Neural cell (in vitro differentiated cells): ENCODE results near the gene TNFSF15. TPM values are rescaled to one million over a fixed set of nuclear protein-coding genes. Genes with fewer than 3 reads are reported as not detected.
"Not testable (repeated sequence)": the region's sequence is repeated elsewhere in the genome, so short reads cannot be mapped to it uniquely, and the experiment has no call there.

Source experiments
- H2AFZ ChIP-seq: fragments of 200-600, 300-800 bp; sonication (generic), shearing (Covaris generic); 2 replicates; pipeline ENCODE4 v1.6.0; 2014; ENCODE audit warnings: low read depth, mild to moderate bottlenecking, antibody characterized with exemption, low read length, moderate library complexity
- H3F3A ChIP-seq: fragments of 200-600 bp; shearing (Covaris generic); 2 replicates; pipeline ENCODE4 v1.6.1; 2016; ENCODE audit warnings: mild to moderate bottlenecking, moderate library complexity, mixed read lengths, antibody characterized with exemption, low read length; ENCODE audit not compliant: insufficient read depth, poor library complexity, severe bottlenecking
- H3K27ac ChIP-seq: fragments of 200-600, 300-800 bp; sonication (generic), shearing (Covaris generic); 2 replicates; pipeline ENCODE4 v1.5.1; 2014; ENCODE audit warnings: mild to moderate bottlenecking, low read length, moderate library complexity
- H3K27me3 ChIP-seq: fragments of 300-800, 200-600 bp; sonication (generic), shearing (Covaris generic); 2 replicates; pipeline ENCODE4 v1.6.0; 2014; ENCODE audit warnings: mild to moderate bottlenecking, low read depth, low read length, moderate library complexity; ENCODE audit not compliant: insufficient read depth
- H3K36me3 ChIP-seq: fragments of 300-800, 200-600 bp; sonication (generic), shearing (Covaris generic); 2 replicates; pipeline ENCODE4 v1.5.1; 2014; ENCODE audit warnings: mild to moderate bottlenecking, antibody characterized with exemption, low read length, moderate library complexity; ENCODE audit not compliant: insufficient read depth
- H3K4me2 ChIP-seq: fragments of 300-800, 200-600 bp; sonication (generic), shearing (Covaris generic); 2 replicates; pipeline ENCODE4 v1.6.0; 2014; ENCODE audit warnings: mild to moderate bottlenecking, low read length
- H3K4me3 ChIP-seq: fragments of 300-800, 200-600 bp; sonication (generic), shearing (Covaris generic); 2 replicates; pipeline ENCODE4 v1.5.1; 2014; ENCODE audit warnings: mild to moderate bottlenecking, low read length, moderate library complexity
- H3K79me2 ChIP-seq: fragments of 200-600 bp; shearing (Covaris generic); replicated peaks from 2 replicates; pipeline ENCODE4 v1.6.0; 2014; ENCODE audit warnings: mild to moderate bottlenecking, low read length, moderate library complexity; ENCODE audit not compliant: insufficient read depth
- H3K9ac ChIP-seq: fragments of 300-800, 200-600 bp; sonication (generic), shearing (Covaris generic); 2 replicates; pipeline ENCODE4 v1.6.1; 2016; ENCODE audit warnings: mild to moderate bottlenecking, low read length, mixed read lengths
- H3K9me2 ChIP-seq: fragments of 200-600 bp; shearing (Covaris generic); 2 replicates; pipeline ENCODE4 v1.6.1; 2016; ENCODE audit warnings: mild to moderate bottlenecking, low read length, mixed read lengths; ENCODE audit not compliant: insufficient read depth
- H3K9me3 ChIP-seq: fragments of 200-600, 300-800 bp; sonication (generic), shearing (Covaris generic); 2 replicates; pipeline ENCODE4 v1.6.1; 2016; ENCODE audit warnings: mild to moderate bottlenecking, mixed run types, low read length, moderate library complexity, mixed read lengths
- H4K20me1 ChIP-seq: fragments of 200-600 bp; shearing (Covaris generic); 2 replicates; pipeline ENCODE4 v1.6.1; 2016; ENCODE audit warnings: mild to moderate bottlenecking, mixed run types; ENCODE audit not compliant: insufficient read depth
- CTCF ChIP-seq: fragments of 450-650 bp; IDR thresholded peaks from 2 replicates; pipeline ENCODE4 v1.5.1; 2014; ENCODE audit warnings: antibody characterized with exemption, mild to moderate bottlenecking, moderate library complexity; ENCODE audit not compliant: poor library complexity, severe bottlenecking
- EP300 ChIP-seq: fragments of 450-650 bp; conservative IDR thresholded peaks from 2 replicates; pipeline ENCODE4 v1.6.1; 2014; ENCODE audit warnings: antibody characterized with exemption, mild to moderate bottlenecking, moderate library complexity; ENCODE audit not compliant: poor library complexity, severe bottlenecking
- EZH2 ChIP-seq: fragments of 200-600, 300-800 bp; shearing (Covaris generic), sonication (generic); IDR thresholded peaks from 2 replicates; pipeline ENCODE4 v1.6.1; 2014; ENCODE audit warnings: antibody characterized with exemption, low read length, borderline replicate concordance, mild to moderate bottlenecking; ENCODE audit not compliant: insufficient read depth, poor library complexity, severe bottlenecking
- MXI1 ChIP-seq: fragments of 450-650 bp; conservative IDR thresholded peaks from 2 replicates; pipeline ENCODE4 v1.6.1; 2014; ENCODE audit warnings: antibody characterized with exemption, mild to moderate bottlenecking; ENCODE audit not compliant: poor library complexity, severe bottlenecking
- POLR2AphosphoS5 ChIP-seq: IDR thresholded peaks from 2 replicates; pipeline ENCODE4 v1.6.1; 2012
- RAD21 ChIP-seq: fragments of 450-650 bp; conservative IDR thresholded peaks from 2 replicates; pipeline ENCODE4 v1.6.1; 2014; ENCODE audit warnings: antibody characterized with exemption, mild to moderate bottlenecking, moderate library complexity
- REST ChIP-seq: IDR thresholded peaks from 2 replicates; pipeline ENCODE4 v1.6.1; 2012; ENCODE audit warnings: borderline replicate concordance
- SMC3 ChIP-seq: fragments of 450-650 bp; conservative IDR thresholded peaks from 2 replicates; pipeline ENCODE4 v1.6.1; 2014; ENCODE audit warnings: antibody characterized with exemption, mild to moderate bottlenecking, moderate library complexity; ENCODE audit not compliant: poor library complexity
- TAF1 ChIP-seq: IDR thresholded peaks from 2 replicates; pipeline ENCODE4 v1.6.1; 2012; ENCODE audit warnings: low read depth
- polyA plus RNA-seq: library from polyadenylated mRNA; depleted of rRNA; stranded (reverse); fragments of >200 nt; gene quantifications from 2 replicates; pipeline ENCODE4 v1.2.3, GENCODE V29; 2014

TNFSF15 gene
- polyA plus RNA-seq, 1 donor from 2014 or later = not detected

- Histone ChIP-seq H2AFZ (no peak overlapping the region), H3K4me3 (no peak overlapping the region), H3K9me2 (no peaks in the 10 kb centered on the region), H3K27me3 (no peaks in the 10 kb centered on the region), H3K9me3 (no peaks in the 10 kb centered on the region), H4K20me1 (no peaks in the 10 kb centered on the region), H3K9ac (no peak overlapping the region), H3K79me2 (no peaks in the 10 kb centered on the region), H3F3A (no peaks in the 10 kb centered on the region), H3K27ac (no peak overlapping the region), H3K4me2 (no peak overlapping the region), H3K36me3 (no peaks in the 10 kb centered on the region)
- TF ChIP-seq REST (no peak), EP300 (no peak), POLR2AphosphoS5 (no peak), EZH2 (no peak), CTCF (no peak), MXI1 (no peak), RAD21 (no peak), TAF1 (no peak)
Measured at GRCh38 chr9:114737118-114737517, 68.7 kb downstream of the TNFSF15 start.

GRCh38 chr9:114735704-114736103, 70.1 kb downstream of the TNFSF15 start:
- no peaks in the 10 kb centered on the region for H3K36me3 ChIP-seq
- H3F3A ChIP-seq = no peaks in the 10 kb centered on the region
- H3K9me2 ChIP-seq = no peaks in the 10 kb centered on the region
- no peak overlapping the region for H3K4me3 ChIP-seq
- TF ChIP-seq SMC3 (no peak), POLR2AphosphoS5 (no peak), RAD21 (no peak), CTCF (no peak), REST (no peak), TAF1 (no peak)
- no peak overlapping the region for H2AFZ ChIP-seq
- no peaks in the 10 kb centered on the region for H4K20me1 ChIP-seq
- H3K79me2 ChIP-seq = no peaks in the 10 kb centered on the region
- no peak overlapping the region for H3K4me2 ChIP-seq
- no peaks in the 10 kb centered on the region for H3K27me3 ChIP-seq
- no peaks in the 10 kb centered on the region for H3K9me3 ChIP-seq
- no peak overlapping the region for H3K9ac ChIP-seq
- no peak overlapping the region for H3K27ac ChIP-seq

- not testable (repeated sequence) for H3K36me3 ChIP-seq, H3K9me2 ChIP-seq, H4K20me1 ChIP-seq, H3K4me2 ChIP-seq, H3K9ac ChIP-seq, H3K79me2 ChIP-seq, H3K4me3 ChIP-seq, H3K27me3 ChIP-seq, H3F3A ChIP-seq, H3K27ac ChIP-seq, H3K9me3 ChIP-seq, H2AFZ ChIP-seq
Measured at GRCh38 chr9:114735139-114735538, 70.7 kb downstream of the TNFSF15 start.
